Activated CD4-positive, alpha-beta T cell treated with anti-CD3 and anti-CD28 coated beads, Interleukin-2, amount 50 U/mL, for 24 hours (primary cell): ENCODE results near the gene ZBTB18.
A peak's percentile ranks its signal among the peaks of the same experiment; 100 is the strongest.
"Not testable (repeated sequence)": the region's sequence is repeated elsewhere in the genome, so short reads cannot be mapped to it uniquely, and the experiment has no call there.

Source experiments
- DNase-seq, 2 donors: peaks; one replicate each; pipeline ENCODE4 v3.0.0-alpha.2; 2020; ENCODE audit warnings: low read depth in 1 of 2, low spot score in 1 of 2

ZBTB18 gene

GRCh38 chr1:244041466-244042120, 9.5 kb upstream of the ZBTB18 start:
- DNase-seq = no peak

GRCh38 chr1:244042293-244042692, 8.8 kb upstream of the ZBTB18 start:
- no peak for DNase-seq

GRCh38 chr1:244044423-244044822, 6.7 kb upstream of the ZBTB18 start:
- DNase-seq = no peak

GRCh38 chr1:244046254-244046653, 4.8 kb upstream of the ZBTB18 start:
- not testable (repeated sequence) for DNase-seq

- peak in 1 of 2 donors; percentile 8 for DNase-seq
These were observed 4.0 kb upstream of the ZBTB18 start for GRCh38 chr1:244046907-244047611.

GRCh38 chr1:244047621-244048255, 3.3 kb upstream of the ZBTB18 start:
- peak in 1 of 2 donors; percentile 40 for DNase-seq

- DNase-seq = peak; percentile 82 to 97
These were observed 2.6 kb upstream of the ZBTB18 start for GRCh38 chr1:244048256-244049161.

- peak in 1 of 2 donors; percentile 10 for DNase-seq
These were observed 1.7 kb upstream of the ZBTB18 start for GRCh38 chr1:244049162-244050013.

- no peak for DNase-seq
These were observed 859 bp upstream of the ZBTB18 start for GRCh38 chr1:244050014-244050834.

GRCh38 chr1:244052016-244052727, 1.1 kb downstream of the ZBTB18 start:
- DNase-seq = no peak

- DNase-seq = no peak
These were observed 1.7 kb downstream of the ZBTB18 start for GRCh38 chr1:244052728-244053312.

- DNase-seq = no peak
These were observed 2.7 kb downstream of the ZBTB18 start for GRCh38 chr1:244053831-244054230.

- no peak for DNase-seq
These were observed 3.3 kb downstream of the ZBTB18 start for GRCh38 chr1:244054247-244054923.

- DNase-seq = no peak
These were observed 3.8 kb downstream of the ZBTB18 start for GRCh38 chr1:244054924-244055263.

GRCh38 chr1:244056577-244056976, 5.5 kb downstream of the ZBTB18 start:
- DNase-seq = no peak

- DNase-seq = no peak
These were observed 6.6 kb downstream of the ZBTB18 start for GRCh38 chr1:244057474-244058385.

GRCh38 chr1:244060117-244060516, 9.0 kb downstream of the ZBTB18 start:
- DNase-seq = no peak
